SU-DHL-6 (cell line): ENCODE data around the gene PDK4.

ENCODE experiments used
- H2AFZ ChIP-seq: fragments of 200-600 bp; sonication (generic); 2 replicates; pipeline ENCODE4 v1.6.1; 2014; ENCODE audit warnings: low read depth, mild to moderate bottlenecking, moderate library complexity, mixed read lengths, antibody characterized with exemption, low read length; ENCODE audit not compliant: severe bottlenecking
- H3F3A ChIP-seq: fragments of 200-600 bp; shearing (Covaris generic); 2 replicates; pipeline ENCODE4 v1.6.0; 2016; ENCODE audit warnings: antibody characterized with exemption, mild to moderate bottlenecking; ENCODE audit not compliant: insufficient read depth
- H3K27ac ChIP-seq: fragments of 200-600 bp; sonication (generic); 2 replicates; pipeline ENCODE4 v1.5.1; 2016; ENCODE audit warnings: low read depth, mild to moderate bottlenecking, low read length, moderate library complexity, mixed read lengths
- H3K27me3 ChIP-seq: fragments of 200-600 bp; sonication (generic), shearing (Covaris generic); 2 replicates; pipeline ENCODE4 v1.6.0; 2014; ENCODE audit warnings: mild to moderate bottlenecking, low read length
- H3K36me3 ChIP-seq: fragments of 200-600 bp; sonication (generic); 2 replicates; pipeline ENCODE4 v1.6.1; 2014; ENCODE audit warnings: mild to moderate bottlenecking, low read length, mixed read lengths
- H3K4me2 ChIP-seq: fragments of 300-600, 200-600 bp; shearing (Covaris generic), sonication (generic); 2 replicates; pipeline ENCODE4 v1.6.0; 2014; ENCODE audit warnings: low read length, low read depth, mild to moderate bottlenecking; ENCODE audit not compliant: poor library complexity, severe bottlenecking
- H3K4me3 ChIP-seq: fragments of 200-600 bp; sonication (generic); 2 replicates; pipeline ENCODE4 v1.5.1; 2014; ENCODE audit warnings: antibody characterized with exemption, low read length, mild to moderate bottlenecking, mixed read lengths; ENCODE audit not compliant: insufficient read depth, poor library complexity, severe bottlenecking
- H3K79me2 ChIP-seq: fragments of 200-600 bp; sonication (generic); 2 replicates; pipeline ENCODE4 v1.6.1; 2014; ENCODE audit warnings: mild to moderate bottlenecking, low read length, moderate library complexity; ENCODE audit not compliant: insufficient read depth
- H3K9ac ChIP-seq: fragments of 200-600 bp; sonication (generic); 2 replicates; pipeline ENCODE4 v1.7.0; 2014; ENCODE audit warnings: mild to moderate bottlenecking, low read length
- H3K9me2 ChIP-seq: fragments of 200-600 bp; sonication (generic); replicated peaks from 2 replicates; pipeline ENCODE4 v1.6.1; 2014; ENCODE audit warnings: low read length; ENCODE audit not compliant: insufficient read depth
- H3K9me3 ChIP-seq: fragments of 200-600 bp; sonication (generic); 2 replicates; pipeline ENCODE4 v1.6.1; 2014; ENCODE audit warnings: low read length, mixed read lengths; ENCODE audit not compliant: insufficient read depth
- H4K20me1 ChIP-seq: fragments of 200-600 bp; sonication (generic); 2 replicates; pipeline ENCODE4 v1.6.1; 2014; ENCODE audit warnings: low read depth, mild to moderate bottlenecking, antibody characterized with exemption, low read length, moderate library complexity, mixed read lengths
- EZH2phosphoT487 ChIP-seq: fragments of 200-600 bp; sonication (generic), shearing (Covaris generic); conservative IDR thresholded peaks from 2 replicates; pipeline ENCODE4 v1.6.1; 2018; ENCODE audit warnings: mild to moderate bottlenecking, antibody characterized with exemption, low read length, moderate library complexity, mixed read lengths
- TF ChIP-seq, protein P1 (sequence below): fragments of 200-600 bp; sonication (generic); IDR thresholded peaks from one replicate; pipeline ENCODE4 v1.5.1; 2017; ENCODE audit warnings: antibody characterized with exemption, mild to moderate bottlenecking, low read length, moderate library complexity; ENCODE audit not compliant: insufficient read depth, poor library complexity, severe bottlenecking

PDK4 gene

DNA sequence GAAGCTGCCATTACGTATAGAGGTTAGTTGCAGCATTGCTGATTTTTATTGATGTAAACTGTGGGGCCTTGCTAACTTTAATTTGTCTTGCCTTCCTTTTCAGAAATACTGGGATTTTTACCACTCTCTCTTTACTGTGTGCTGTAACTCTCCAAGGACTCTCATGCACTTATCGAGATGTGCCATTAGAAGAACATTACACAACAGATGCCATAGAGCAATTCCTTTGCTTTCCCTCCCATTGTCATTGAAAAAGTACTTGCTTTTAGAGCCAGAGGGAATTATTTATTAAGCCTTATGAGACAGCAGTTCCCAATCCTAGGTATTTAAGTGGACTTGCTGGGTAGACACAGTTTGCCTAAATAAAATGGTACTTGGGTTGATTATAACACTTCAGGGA is 58.8 kb downstream of the PDK4 start:
- Histone ChIP-seq H3K9me3 (no peaks in the 10 kb centered on the region), H3K9ac (no peak overlapping the region), H3K79me2 (no peaks in the 10 kb centered on the region), H3K36me3 (no peaks in the 10 kb centered on the region), H3K9me2 (no peaks in the 10 kb centered on the region), H3K4me2 (no peak overlapping the region), H4K20me1 (no peaks in the 10 kb centered on the region), H3K4me3 (no peak overlapping the region), H2AFZ (no peak overlapping the region), H3K27me3 (no peaks in the 10 kb centered on the region), H3K27ac (no peak overlapping the region), H3F3A (no peaks in the 10 kb centered on the region)
- TF ChIP-seq, protein P1, sequence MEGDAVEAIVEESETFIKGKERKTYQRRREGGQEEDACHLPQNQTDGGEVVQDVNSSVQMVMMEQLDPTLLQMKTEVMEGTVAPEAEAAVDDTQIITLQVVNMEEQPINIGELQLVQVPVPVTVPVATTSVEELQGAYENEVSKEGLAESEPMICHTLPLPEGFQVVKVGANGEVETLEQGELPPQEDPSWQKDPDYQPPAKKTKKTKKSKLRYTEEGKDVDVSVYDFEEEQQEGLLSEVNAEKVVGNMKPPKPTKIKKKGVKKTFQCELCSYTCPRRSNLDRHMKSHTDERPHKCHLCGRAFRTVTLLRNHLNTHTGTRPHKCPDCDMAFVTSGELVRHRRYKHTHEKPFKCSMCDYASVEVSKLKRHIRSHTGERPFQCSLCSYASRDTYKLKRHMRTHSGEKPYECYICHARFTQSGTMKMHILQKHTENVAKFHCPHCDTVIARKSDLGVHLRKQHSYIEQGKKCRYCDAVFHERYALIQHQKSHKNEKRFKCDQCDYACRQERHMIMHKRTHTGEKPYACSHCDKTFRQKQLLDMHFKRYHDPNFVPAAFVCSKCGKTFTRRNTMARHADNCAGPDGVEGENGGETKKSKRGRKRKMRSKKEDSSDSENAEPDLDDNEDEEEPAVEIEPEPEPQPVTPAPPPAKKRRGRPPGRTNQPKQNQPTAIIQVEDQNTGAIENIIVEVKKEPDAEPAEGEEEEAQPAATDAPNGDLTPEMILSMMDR = no peak
- no peak for TF ChIP-seq EZH2phosphoT487

DNA sequence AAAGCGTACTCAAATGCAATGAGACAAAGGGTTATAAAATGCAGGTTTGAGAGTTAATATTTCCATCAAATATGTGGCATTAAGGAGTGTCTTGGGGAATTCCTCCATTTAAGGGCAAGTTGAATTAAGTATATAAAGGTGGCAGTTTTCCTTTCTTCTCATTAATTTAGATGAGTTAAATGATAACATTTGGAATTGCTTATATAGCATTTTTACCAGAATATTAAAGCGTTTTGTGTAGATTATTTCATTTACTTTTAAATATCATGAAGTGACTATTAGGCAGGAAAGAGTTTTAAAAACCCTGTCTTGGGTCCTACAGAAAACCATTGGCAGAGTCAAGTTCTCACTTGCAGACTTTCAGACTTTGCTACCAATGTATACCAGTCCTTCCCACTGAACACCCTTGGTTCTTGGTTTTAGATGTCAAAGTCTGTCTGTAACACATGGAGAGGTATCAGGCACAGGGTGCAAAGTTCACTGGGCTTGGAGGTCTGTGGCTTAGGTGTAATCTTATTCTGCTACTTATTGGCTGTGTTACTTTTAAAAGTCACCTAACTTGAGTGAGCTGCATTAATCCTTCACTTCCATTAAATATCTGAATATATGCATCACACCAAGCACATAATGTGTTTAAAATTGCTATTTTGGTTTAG is 59.5 kb downstream of the PDK4 start:
- H3K4me3 ChIP-seq = no peak overlapping the region
- no peak overlapping the region for H2AFZ ChIP-seq
- no peak overlapping the region for H3K4me2 ChIP-seq

DNA sequence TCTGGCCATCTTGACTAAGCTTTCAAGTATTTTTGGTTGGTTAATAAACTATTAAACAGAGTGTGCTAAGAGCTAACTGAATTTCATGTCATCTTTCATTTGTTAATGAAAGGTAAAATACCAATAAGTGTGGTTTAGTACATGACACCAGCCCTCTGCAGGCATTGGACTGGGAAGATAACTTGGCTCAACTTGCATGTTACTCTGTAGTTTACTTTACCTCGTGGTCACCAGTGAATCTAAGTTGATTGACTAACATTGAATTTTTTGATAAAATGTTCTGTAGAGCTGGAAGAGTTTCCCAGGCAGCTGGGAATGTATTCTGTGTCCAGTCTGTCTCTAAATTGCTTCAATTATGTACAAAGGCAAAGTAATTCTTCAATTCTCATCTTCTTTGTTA is 60.7 kb downstream of the PDK4 start:
- Histone ChIP-seq H3K9me2 (no peaks in the 10 kb centered on the region), H3K27ac (no peak overlapping the region), H3F3A (no peaks in the 10 kb centered on the region), H3K79me2 (no peaks in the 10 kb centered on the region), H3K4me2 (no peak overlapping the region), H4K20me1 (no peaks in the 10 kb centered on the region), H3K9ac (no peak overlapping the region), H3K36me3 (no peaks in the 10 kb centered on the region), H3K9me3 (no peaks in the 10 kb centered on the region), H3K27me3 (no peaks in the 10 kb centered on the region), H2AFZ (no peak overlapping the region), H3K4me3 (no peak overlapping the region)
- no peak for TF ChIP-seq EZH2phosphoT487
- TF ChIP-seq, protein P1 = no peak

More for the DNA sequence above, 59.5 kb downstream of the PDK4 start:
- Histone ChIP-seq H3K9me3 (no peaks in the 10 kb centered on the region), H3K9me2 (no peaks in the 10 kb centered on the region), H3K27me3 (no peaks in the 10 kb centered on the region), H3K9ac (no peak overlapping the region), H3K27ac (no peak overlapping the region), H4K20me1 (no peaks in the 10 kb centered on the region), H3K79me2 (no peaks in the 10 kb centered on the region), H3K36me3 (no peaks in the 10 kb centered on the region), H3F3A (no peaks in the 10 kb centered on the region)
- TF ChIP-seq EZH2phosphoT487 = no peak
- TF ChIP-seq, protein P1 = no peak
